Hepatocyte (in vitro differentiated cells): ENCODE measurements around the gene SPINK1. TPM values are rescaled to one million over a fixed set of nuclear protein-coding genes. Genes with fewer than 3 reads are reported as not detected.

ENCODE experiments used
- DNase-seq: peaks from one replicate; pipeline ENCODE4 v3.0.0-alpha.2; 2016; ENCODE audit warnings: low spot score
- H2AFZ ChIP-seq: fragments of 200-600 bp; sonication (generic); 2 replicates; pipeline ENCODE4 v1.6.0; 2016; ENCODE audit warnings: antibody characterized with exemption, mild to moderate bottlenecking
- H3K27ac ChIP-seq: fragments of 200-600 bp; sonication (generic); 2 replicates; pipeline ENCODE4 v1.5.1; 2016; ENCODE audit warnings: mild to moderate bottlenecking
- H3K27me3 ChIP-seq: fragments of 200-600 bp; sonication (generic); 2 replicates; pipeline ENCODE4 v1.6.1; 2016
- H3K36me3 ChIP-seq: fragments of 200-600 bp; sonication (generic); replicated peaks from 2 replicates; pipeline ENCODE4 v1.5.1; 2016; ENCODE audit warnings: low read depth; ENCODE audit not compliant: insufficient read depth
- H3K4me1 ChIP-seq: fragments of 200-600 bp; sonication (generic); 2 replicates; pipeline ENCODE4 v1.5.1; 2016; ENCODE audit warnings: mild to moderate bottlenecking, moderate library complexity; ENCODE audit not compliant: insufficient read depth
- H3K4me2 ChIP-seq: fragments of 200-600 bp; sonication (generic); 2 replicates; pipeline ENCODE4 v1.6.0; 2016
- H3K4me3 ChIP-seq: fragments of 200-600 bp; sonication (generic); 2 replicates; pipeline ENCODE4 v1.5.1; 2016; ENCODE audit warnings: mild to moderate bottlenecking
- H3K79me2 ChIP-seq: fragments of 200-600 bp; sonication (generic); 2 replicates; pipeline ENCODE4 v1.6.0; 2017; ENCODE audit warnings: mild to moderate bottlenecking
- H3K9me2 ChIP-seq: fragments of 200-600 bp; sonication (generic); replicated peaks from 2 replicates; pipeline ENCODE4 v1.6.0; 2017; ENCODE audit warnings: mild to moderate bottlenecking; ENCODE audit not compliant: insufficient read depth
- H3K9me3 ChIP-seq: fragments of 200-600 bp; sonication (generic); 2 replicates; pipeline ENCODE4 v1.5.1; 2016; ENCODE audit warnings: low read depth, mild to moderate bottlenecking
- H4K20me1 ChIP-seq: fragments of 200-600 bp; sonication (generic); 2 replicates; pipeline ENCODE4 v1.6.0; 2016; ENCODE audit warnings: mild to moderate bottlenecking; ENCODE audit not compliant: insufficient read depth, poor library complexity, severe bottlenecking
- EZH2 ChIP-seq: fragments of 200-600 bp; sonication (generic); IDR thresholded peaks from 2 replicates; pipeline ENCODE4 v1.6.1; 2016; ENCODE audit warnings: antibody characterized with exemption, mild to moderate bottlenecking, borderline replicate concordance
- EZH2phosphoT487 ChIP-seq: fragments of 200-600 bp; sonication (generic); IDR thresholded peaks from one replicate; pipeline ENCODE4 v1.6.1; 2018; ENCODE audit warnings: antibody characterized with exemption, mild to moderate bottlenecking, low read depth, moderate library complexity; ENCODE audit not compliant: unreplicated experiment, severe bottlenecking
- WGBS: methylation state at CpG from one replicate; pipeline ENCODE4 v1.1.6; 2016; ENCODE audit warnings: low lambda C conversion rate; ENCODE audit errors: missing lambda C conversion rate; 5-methylcytosine and 5-hydroxymethylcytosine counted together
- polyA plus RNA-seq: library from polyadenylated mRNA; unstranded; fragments of >200 nt; fragmentation: Nextera tagmentation; extraction: Ambion mirVana; gene quantifications from 2 replicates; pipeline ENCODE4 v1.2.1, GENCODE V29; 2016
- total RNA-seq: library from RNA; depleted of rRNA; stranded (reverse); fragments of >200 nt; gene quantifications from 2 replicates; pipeline ENCODE4 v1.2.3, GENCODE V29; 2014
- TF ChIP-seq, protein P1 (sequence below): fragments of 200-600 bp; sonication (generic); IDR thresholded peaks from 2 replicates; pipeline ENCODE4 v1.5.1; 2016; ENCODE audit warnings: antibody characterized with exemption, mild to moderate bottlenecking; ENCODE audit not compliant: poor library complexity

Gene SPINK1
- total and polyA plus RNA-seq, 2 experiments from 2014 or later: 1,467 to 2,947 TPM

DNA sequence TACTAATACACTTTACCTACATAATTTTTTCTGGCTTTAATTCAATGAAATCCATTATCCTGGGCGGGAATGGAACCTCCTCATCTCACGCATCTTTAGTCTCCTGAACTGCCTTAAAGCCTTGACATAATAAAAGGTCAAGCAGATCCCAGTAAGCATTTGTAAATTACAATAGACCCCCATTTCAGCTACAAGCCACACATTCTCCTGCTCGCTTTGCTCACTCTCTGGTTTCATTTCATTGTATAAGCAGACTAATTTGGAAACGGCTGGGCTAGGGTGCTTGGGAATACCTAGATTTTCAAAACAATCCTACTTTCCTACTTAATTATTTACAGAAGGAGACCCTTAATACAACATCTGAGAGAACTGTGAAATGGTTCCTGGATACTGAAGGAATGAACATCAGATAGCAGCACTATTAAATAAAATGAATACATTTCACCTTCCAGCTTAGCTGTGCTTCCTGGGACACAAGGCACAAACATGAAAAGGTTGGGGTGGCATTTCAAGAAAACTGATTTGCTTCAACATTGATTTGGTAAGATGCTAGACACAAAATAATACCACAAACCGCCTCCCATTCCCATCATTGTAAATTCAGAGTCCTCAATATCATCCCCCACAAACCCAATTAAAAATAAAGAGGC is 50.4 kb downstream of the SPINK1 start:
- Histone ChIP-seq H3K79me2 (no peaks in the 10 kb centered on the region), H3K27me3 (no peaks in the 10 kb centered on the region), H3K36me3 (no peaks in the 10 kb centered on the region), H3K4me3 (no peak overlapping the region), H3K4me2 (peak overlapping the region; percentile 71), H3K9me3 (no peaks in the 10 kb centered on the region), H4K20me1 (no peaks in the 10 kb centered on the region), H2AFZ (no peak overlapping the region), H3K27ac (no peak overlapping the region), H3K9me2 (no peaks in the 10 kb centered on the region), H3K4me1 (no peaks in the 10 kb centered on the region)
- 76% methylated on average over 5 of the region's 5 CpGs for WGBS
- TF ChIP-seq, protein P1, sequence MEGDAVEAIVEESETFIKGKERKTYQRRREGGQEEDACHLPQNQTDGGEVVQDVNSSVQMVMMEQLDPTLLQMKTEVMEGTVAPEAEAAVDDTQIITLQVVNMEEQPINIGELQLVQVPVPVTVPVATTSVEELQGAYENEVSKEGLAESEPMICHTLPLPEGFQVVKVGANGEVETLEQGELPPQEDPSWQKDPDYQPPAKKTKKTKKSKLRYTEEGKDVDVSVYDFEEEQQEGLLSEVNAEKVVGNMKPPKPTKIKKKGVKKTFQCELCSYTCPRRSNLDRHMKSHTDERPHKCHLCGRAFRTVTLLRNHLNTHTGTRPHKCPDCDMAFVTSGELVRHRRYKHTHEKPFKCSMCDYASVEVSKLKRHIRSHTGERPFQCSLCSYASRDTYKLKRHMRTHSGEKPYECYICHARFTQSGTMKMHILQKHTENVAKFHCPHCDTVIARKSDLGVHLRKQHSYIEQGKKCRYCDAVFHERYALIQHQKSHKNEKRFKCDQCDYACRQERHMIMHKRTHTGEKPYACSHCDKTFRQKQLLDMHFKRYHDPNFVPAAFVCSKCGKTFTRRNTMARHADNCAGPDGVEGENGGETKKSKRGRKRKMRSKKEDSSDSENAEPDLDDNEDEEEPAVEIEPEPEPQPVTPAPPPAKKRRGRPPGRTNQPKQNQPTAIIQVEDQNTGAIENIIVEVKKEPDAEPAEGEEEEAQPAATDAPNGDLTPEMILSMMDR: no peak
- TF ChIP-seq EZH2: no peak
- TF ChIP-seq EZH2phosphoT487: no peak
- DNase-seq: no peak

GRCh38 chr5:147779694-147780093 is 51.8 kb downstream of the SPINK1 start:
- Histone ChIP-seq H2AFZ (no peak overlapping the region), H3K27ac (no peak overlapping the region), H4K20me1 (no peaks in the 10 kb centered on the region), H3K9me2 (no peaks in the 10 kb centered on the region), H3K27me3 (no peaks in the 10 kb centered on the region), H3K4me1 (no peaks in the 10 kb centered on the region), H3K9me3 (no peaks in the 10 kb centered on the region), H3K36me3 (no peaks in the 10 kb centered on the region), H3K4me3 (no peak overlapping the region), H3K4me2 (peak overlapping the region; percentile 71), H3K79me2 (no peaks in the 10 kb centered on the region)
- no peak for DNase-seq
- TF ChIP-seq, protein P1: no peak
- TF ChIP-seq EZH2phosphoT487 (no peak), EZH2 (no peak)
- WGBS: 90% methylated on average over 1 of the region's 1 CpG

- H3K4me1 ChIP-seq: no peaks in the 10 kb centered on the region
- H3K79me2 ChIP-seq: no peaks in the 10 kb centered on the region
- no peak for DNase-seq
- H3K36me3 ChIP-seq: no peaks in the 10 kb centered on the region
- no peak for TF ChIP-seq EZH2
- TF ChIP-seq, protein P1: no peak
- TF ChIP-seq EZH2phosphoT487: no peak
- no peak overlapping the region for H3K4me2 ChIP-seq
- WGBS: 96% methylated on average over 4 of the region's 4 CpGs
- no peak overlapping the region for H2AFZ ChIP-seq
- H3K4me3 ChIP-seq: no peak overlapping the region
- no peaks in the 10 kb centered on the region for H3K27me3 ChIP-seq
- H4K20me1 ChIP-seq: no peaks in the 10 kb centered on the region
- no peaks in the 10 kb centered on the region for H3K9me2 ChIP-seq
- H3K27ac ChIP-seq: no peak overlapping the region
- H3K9me3 ChIP-seq: no peaks in the 10 kb centered on the region
These were observed 54.5 kb downstream of the SPINK1 start for GRCh38 chr5:147776989-147777388.

Other genes starting within 250 kb of the SPINK1 start
- 4.3 and 6.1 TPM in 2 replicates for gene JAKMIP2, start 48.9 kb downstream of the SPINK1 start, total RNA-seq
- 1.4 and 3.8 TPM in 2 replicates for gene JAKMIP2, start 48.9 kb downstream of the SPINK1 start, polyA plus RNA-seq
- 32.0 and 33.6 TPM in 2 replicates for gene SCGB3A2, start 47.0 kb upstream of the SPINK1 start, total RNA-seq
- 70.6 and 84.7 TPM in 2 replicates for gene SCGB3A2, start 47.0 kb upstream of the SPINK1 start, polyA plus RNA-seq
- not detected in 2 replicates for gene C5orf46, start 74.9 kb upstream of the SPINK1 start, total RNA-seq
- 0.99 and 2.7 TPM in 2 replicates for gene C5orf46, start 74.9 kb upstream of the SPINK1 start, polyA plus RNA-seq
- 3.0 TPM in 2 replicates for gene SPINK5, start 232.3 kb upstream of the SPINK1 start, total RNA-seq
- gene SPINK5, start 232.3 kb upstream of the SPINK1 start, polyA plus RNA-seq: 2.6 and 4.4 TPM in 2 replicates